Endothelial cell of umbilical vein (primary cell): ENCODE measurements around the gene NDUFA8. TPM values are rescaled to one million over a fixed set of nuclear protein-coding genes. Genes with fewer than 3 reads are reported as not detected.

Experiments
- BruUV-seq: library from RNA; stranded (reverse); fragments of 400-500 nt; replicated peaks from 2 replicates; lab custom pipeline; 2021; lab: Mats Ljungman, UMichigan
- CTCF ChIA-PET: fragments of 300-600, 350-600 bp; sonication (Branson Sonifier 250); formaldehyde crosslinking; loops from one replicate; lab custom pipeline; 2021; ENCODE audit warnings: antibody characterized with exemption, inconsistent platforms; lab: Charles Lee
- POLR2A ChIA-PET: fragments of 300-600, 350-600 bp; sonication (Branson Sonifier 250); formaldehyde crosslinking; loops from one replicate; lab custom pipeline; 2021; ENCODE audit warnings: antibody characterized with exemption, inconsistent platforms; lab: Charles Lee
- DNase-seq: peaks from one replicate; pipeline ENCODE4 v3.0.0-alpha.2; 2011; ENCODE audit warnings: low read depth, low spot score
- FAIRE-seq: peaks from 2 replicates; lab custom pipeline; 2011; peaks lifted over from hg19 to GRCh38; lab: Jason Lieb, UNC
- H2AFZ ChIP-seq: 2 replicates; pipeline ENCODE4 v1.6.0; 2012; ENCODE audit warnings: low read depth, low read length, control low read depth, inconsistent platforms
- H3K27ac ChIP-seq: 2 replicates; pipeline ENCODE4 v1.5.1; 2011; ENCODE audit warnings: low read depth, mild to moderate bottlenecking, control low read depth, low read length, moderate library complexity; ENCODE audit not compliant: insufficient read depth
- H3K27me3 ChIP-seq, 2 experiments: 2 replicates each; pipeline versions ENCODE4 v1.6.0 to v1.6.1; 2011; ENCODE audit warnings: low read length in 2 of 2, mixed read lengths in 1 of 2; ENCODE audit not compliant: control insufficient read depth in 2 of 2, insufficient read depth in 2 of 2
- H3K36me3 ChIP-seq, 2 experiments: 2 replicates in 1 of 2; 3 replicates in 1 of 2; pipeline ENCODE4 v1.5.1; 2011; ENCODE audit warnings: low read length in 2 of 2, mild to moderate bottlenecking in 1 of 2, moderate library complexity in 1 of 2; ENCODE audit not compliant: control insufficient read depth in 2 of 2, insufficient read depth in 2 of 2; ENCODE audit errors: extremely low read depth in 1 of 2
- H3K4me1 ChIP-seq: 3 replicates; pipeline ENCODE4 v1.5.1; 2011; ENCODE audit warnings: mild to moderate bottlenecking, low read length; ENCODE audit not compliant: control insufficient read depth, insufficient read depth; ENCODE audit errors: extremely low read depth
- H3K4me2 ChIP-seq: 2 replicates; pipeline ENCODE4 v1.6.1; 2011; ENCODE audit warnings: low read length, control low read depth, mixed read lengths; ENCODE audit not compliant: insufficient read depth
- H3K4me3 ChIP-seq, 3 experiments: fragments of 200-600 bp in 1 of 3; sonication (generic), shearing (Covaris generic) in 1 of 3; replicated peaks in 1 of 3; 2 replicates each; pipeline ENCODE4 v1.5.1; 2011 to 2016; ENCODE audit warnings: control low read depth in 3 of 3, low read length in 3 of 3, mild to moderate bottlenecking in 2 of 3, inconsistent platforms in 1 of 3, low read depth in 1 of 3, moderate library complexity in 1 of 3; ENCODE audit not compliant: insufficient read depth in 1 of 3
- H3K79me2 ChIP-seq: 2 replicates; pipeline ENCODE4 v1.6.0; 2012; ENCODE audit warnings: low read length, inconsistent platforms; ENCODE audit not compliant: control insufficient read depth, insufficient read depth
- H3K9ac ChIP-seq: replicated peaks from 2 replicates; pipeline ENCODE3; 2011; ENCODE audit warnings: low read length, control low read depth; ENCODE audit not compliant: insufficient read depth; ENCODE audit errors: extremely low read depth
- H3K9me1 ChIP-seq: replicated peaks from 3 replicates; pipeline ENCODE4 v1.6.0; 2011; ENCODE audit warnings: mild to moderate bottlenecking, low read length; ENCODE audit not compliant: control insufficient read depth, insufficient read depth; ENCODE audit errors: extremely low read depth
- H3K9me3 ChIP-seq: replicated peaks from 2 replicates; pipeline ENCODE4 v1.5.1; 2012; ENCODE audit warnings: low read length, inconsistent platforms; ENCODE audit not compliant: control insufficient read depth, insufficient read depth
- H4K20me1 ChIP-seq: replicated peaks from 2 replicates; pipeline ENCODE3; 2011; ENCODE audit warnings: mild to moderate bottlenecking, low read length; ENCODE audit not compliant: control insufficient read depth, insufficient read depth; ENCODE audit errors: extremely low read depth
- CTCF ChIP-seq, 2 donors: IDR thresholded peaks; 1 replicate in 1 of 2; 2 replicates in 1 of 2; pipeline ENCODE4 v1.5.1; 2011; ENCODE audit warnings: low read length in 2 of 2, mild to moderate bottlenecking in 2 of 2, moderate library complexity in 2 of 2, control low read depth in 1 of 2, inconsistent platforms in 1 of 2, low read depth in 1 of 2; ENCODE audit not compliant: insufficient read depth in 1 of 2; ENCODE audit errors: extremely low read depth in 1 of 2
- EZH2 ChIP-seq: IDR thresholded peaks from 2 replicates; pipeline ENCODE4 v1.6.1; 2012; ENCODE audit warnings: borderline replicate concordance, low read depth, mild to moderate bottlenecking, moderate library complexity, low read length, inconsistent platforms; ENCODE audit not compliant: severe bottlenecking
- FOS ChIP-seq: IDR thresholded peaks from 2 replicates; pipeline ENCODE4 v1.6.1; 2011; ENCODE audit warnings: mild to moderate bottlenecking, low read length, moderate library complexity, borderline replicate concordance; ENCODE audit not compliant: insufficient read depth
- GATA2 ChIP-seq: IDR thresholded peaks from 2 replicates; pipeline ENCODE4 v1.7.0; 2011; ENCODE audit warnings: low read depth, mild to moderate bottlenecking, moderate library complexity, mixed read lengths, low read length; ENCODE audit not compliant: insufficient read length, insufficient read depth
- JUN ChIP-seq: IDR thresholded peaks from 2 replicates; pipeline ENCODE4 v1.6.1; 2011; ENCODE audit warnings: borderline replicate concordance, low read depth; ENCODE audit not compliant: insufficient read length, insufficient read depth
- MAX ChIP-seq: IDR thresholded peaks from 2 replicates; pipeline ENCODE4 v1.6.1; 2011; ENCODE audit not compliant: insufficient read depth, insufficient read length
- MYC ChIP-seq: IDR thresholded peaks from one replicate; pipeline ENCODE4 v1.6.1; 2011; ENCODE audit warnings: mild to moderate bottlenecking, low read depth, low read length
- POLR2A ChIP-seq: IDR thresholded peaks from 2 replicates; pipeline ENCODE4 v1.6.1; 2012; ENCODE audit warnings: low read depth, mild to moderate bottlenecking, control low read depth, low read length
- POLR2AphosphoS5 ChIP-seq: IDR thresholded peaks from 2 replicates; pipeline ENCODE4 v1.6.1; 2012; ENCODE audit warnings: low read depth, mild to moderate bottlenecking, control low read depth, low read length, moderate library complexity; ENCODE audit not compliant: insufficient read depth
- dilution Hi-C: fragments of 300-500 bp; cut with MboI; formaldehyde crosslinking; loops from one replicate; pipeline ENCODE4 v1.15.0; 2019; ENCODE audit warnings: low sequenced_read_pairs; ENCODE audit not compliant: extremely low pct_ligation_motif_present
- intact Hi-C: fragments of 100-400 bp; cut with micrococcal nuclease; formaldehyde crosslinking; loops from one replicate; pipeline ENCODE4 v1.10.0; 2022
- polyA plus RNA-seq, 4 experiments: library from polyadenylated mRNA; depleted of rRNA in 3 of 4; stranded (reverse) in 3 of 4; unstranded in 1 of 4; fragments of >200 nt; gene quantifications; 2 replicates each; pipeline versions ENCODE4 v1.2.1 to v1.2.3, GENCODE V29; 2011 to 2012; ENCODE audit warnings: missing spikeins in 1 of 4
- total RNA-seq: library from RNA; stranded (reverse); gene quantifications from 2 replicates; pipeline ENCODE4 v1.2.3, GENCODE V29; 2021

Gene NDUFA8
- total and polyA plus RNA-seq, 2 donors (not counting 3 experiments of a cell fraction or from before 2014, with no cell fraction given), result 68.2 to 100 TPM

- dilution Hi-C loops, result no loop called here
- CTCF ChIA-PET, result interaction anchor here (1.0 to 6.1 kb wide), 3 partner anchors 14 to 219 kb away, joined by 4 to 73 read pairs (median 47); no protein-coding TSS in a partner anchor
Measured at GRCh38 chr9:122130837-122131236, 28.7 kb downstream of the NDUFA8 start.

More at GRCh38 chr9:122130837-122131236, 28.7 kb downstream of the NDUFA8 start:
- no peak for TF ChIP-seq CTCF (IDR thresholded peaks at IDR 0.05; ENCODE audit: extremely low read depth in 1 of 2, insufficient read depth in 1 of 2, low read depth in 1 of 2, low read length in 2 of 2)
- TF ChIP-seq JUN, result no peak
- TF ChIP-seq MYC, result no peak
- no peak for TF ChIP-seq GATA2
- no peak for TF ChIP-seq POLR2AphosphoS5
- no peak for TF ChIP-seq POLR2A
- no peak for TF ChIP-seq FOS
- TF ChIP-seq EZH2, result no peak
- no peak for TF ChIP-seq MAX
- H3K36me3 ChIP-seq, result no peaks in the 10 kb centered on the region
- H3K4me3 ChIP-seq, result no peak overlapping the region
- H3K79me2 ChIP-seq, result no peaks in the 10 kb centered on the region
- H2AFZ ChIP-seq, result no peak overlapping the region
- H3K27ac ChIP-seq, result no peak overlapping the region
- no peaks in the 10 kb centered on the region for H3K9me3 ChIP-seq
- H4K20me1 ChIP-seq, result no peaks in the 10 kb centered on the region
- H3K27me3 ChIP-seq, result no peaks in the 10 kb centered on the region
- H3K9me1 ChIP-seq, result no peaks in the 10 kb centered on the region
- BruUV-seq, result no TSS peak
- intact Hi-C loops, result no loop called here
- DNase-seq (no peak), FAIRE-seq (no peak)
- H3K4me1 ChIP-seq, result peaks cover 36% of the 10 kb centered on the region
- POLR2A ChIA-PET, result no interaction called here
- no peak overlapping the region for H3K9ac ChIP-seq
- H3K4me2 ChIP-seq, result no peak overlapping the region
